ENCODE data around the gene PIM2. TPM values are rescaled to one million over a fixed set of nuclear protein-coding genes. Genes with fewer than 3 reads are reported as not detected.

The PIM2 gene
- total and polyA plus RNA-seq, 2 of the 4 experiments (the other 2 are of a cell fraction) = 7.3 to 9.4 TPM

- Histone ChIP-seq H3K4me2 (ENCODE audit: low read depth, low read length) (no peak overlapping the region), H3K27me3 (ENCODE audit: control insufficient read depth, insufficient read depth, low read length) (no peaks in the 10 kb centered on the region), H3K4me1 (ENCODE audit: control insufficient read depth, insufficient read depth, low read length) (no peaks in the 10 kb centered on the region; the same call in 1 of the 2 replicates), H4K20me1 (ENCODE audit: insufficient read depth, low read length) (peaks cover 11% of the 10 kb centered on the region), H4K91ac (ENCODE audit: insufficient read depth, low read depth, low read length) (no peak overlapping the region), H2BK20ac (ENCODE audit: low read depth, low read length) (no peak overlapping the region), H3K14ac (replicated peaks; ENCODE audit: low read depth, low read length) (no peak overlapping the region), H4K8ac (ENCODE audit: low read depth in 2 of 2, low read length in 2 of 2) (no peak overlapping the region), H3K9me1 (ENCODE audit: insufficient read depth, low read length) (no peaks in the 10 kb centered on the region; the same call in 1 of the 2 replicates), H4K5ac (ENCODE audit: low read depth, low read length) (no peak overlapping the region), H3K9me3 (ENCODE audit: control insufficient read depth, insufficient read depth, low read length) (no peaks in the 10 kb centered on the region), H3K23ac (ENCODE audit: low read depth, low read length) (no peak overlapping the region), H3K4me3 (ENCODE audit: insufficient read depth, low read depth, low read length) (no peak overlapping the region), H3K56ac (ENCODE audit: extremely low read depth, insufficient read depth, low read length) (no peak overlapping the region), H3K9ac (ENCODE audit: low read depth, low read length) (no peak overlapping the region), H3K36me3 (ENCODE audit: control insufficient read depth, insufficient read depth, low read length) (peaks cover 17% of the 10 kb centered on the region), H2BK120ac (ENCODE audit: low read depth, low read length) (no peak overlapping the region), H3K18ac (ENCODE audit: low read depth, low read length) (no peak overlapping the region), H2AFZ (replicated peaks; ENCODE audit: low read length, poor library complexity) (no peak overlapping the region), H2BK5ac (ENCODE audit: low read depth, low read length, poor library complexity, severe bottlenecking) (no peak overlapping the region), H3K4ac (ENCODE audit: low read depth, low read length) (no peak overlapping the region), H2AK9ac (replicated peaks; ENCODE audit: low read depth, low read length, poor library complexity) (no peak overlapping the region), H3K27ac (ENCODE audit: insufficient read depth, low read length) (no peak overlapping the region), H2BK15ac (ENCODE audit: low read depth, low read length) (no peak overlapping the region), H2AK5ac (ENCODE audit: low read depth, low read length) (no peak overlapping the region), H3K79me1 (ENCODE audit: low read depth in 1 of 2, low read length in 2 of 2) (peaks cover 2 to 18% of the 10 kb centered on the region in 2 experiments)
- no peak for TF ChIP-seq CTCF (conservative IDR thresholded peaks at IDR 0.05; ENCODE audit: low read depth, low read length)
- TF ChIP-seq BHLHE40 (IDR thresholded peaks at IDR 0.05; ENCODE audit: low read depth, low read length) = no peak
- no peak for TF ChIP-seq ELK1 (IDR thresholded peaks at IDR 0.05; ENCODE audit: borderline replicate concordance, low read depth, low read length)
- TF ChIP-seq FOS (IDR thresholded peaks at IDR 0.05; ENCODE audit: low read depth, low read length) = no peak
- no peak for TF ChIP-seq CHD1 (IDR thresholded peaks at IDR 0.05; ENCODE audit: low read depth, low read length)
- TF ChIP-seq SMC3 (IDR thresholded peaks at IDR 0.05; ENCODE audit: low read depth, low read length) = no peak
- ATAC-seq (ENCODE audit: low read depth) (no peak), DNase-seq (no peak)
- intact Hi-C loops (cut with micrococcal nuclease) (no loop called here), in situ Hi-C loops (cut with MboI; ENCODE audit: low sequenced_read_pairs) (no loop called here), dilution Hi-C loops (cut with HindIII; ENCODE audit: low sequenced_read_pairs, unreplicated experiment) (no loop called here)
- POLR2A ChIA-PET (ENCODE audit: unreplicated experiment) = no interaction called here
- no CpG with 5 or more reads among the region's 2 CpGs for WGBS, 2 experiments (ENCODE audit: extremely low coverage in 2 of 2, insufficient read length in 1 of 2)
- BruUV-seq (replicated peaks) = no TSS peak
- CTCF ChIA-PET = no interaction called here
Measured at GRCh38 chrX:48933757-48934156, 14.9 kb upstream of the PIM2 start.
